Effector CD4-positive, alpha-beta T cell (primary cell): ENCODE results near the gene USP17L30. TPM values are rescaled to one million over a fixed set of nuclear protein-coding genes. Genes with fewer than 3 reads are reported as not detected.
"Not testable (repeated sequence)": the region's sequence is repeated elsewhere in the genome, so short reads cannot be mapped to it uniquely, and the experiment has no call there.

Source experiments
- DNase-seq: peaks from one replicate; pipeline ENCODE4 v3.0.0-alpha.2; 2020
- total RNA-seq: gene quantifications from one replicate; lab custom pipeline; 2026; lab: John Stamatoyannopoulos, UW

The USP17L30 gene, protein sequence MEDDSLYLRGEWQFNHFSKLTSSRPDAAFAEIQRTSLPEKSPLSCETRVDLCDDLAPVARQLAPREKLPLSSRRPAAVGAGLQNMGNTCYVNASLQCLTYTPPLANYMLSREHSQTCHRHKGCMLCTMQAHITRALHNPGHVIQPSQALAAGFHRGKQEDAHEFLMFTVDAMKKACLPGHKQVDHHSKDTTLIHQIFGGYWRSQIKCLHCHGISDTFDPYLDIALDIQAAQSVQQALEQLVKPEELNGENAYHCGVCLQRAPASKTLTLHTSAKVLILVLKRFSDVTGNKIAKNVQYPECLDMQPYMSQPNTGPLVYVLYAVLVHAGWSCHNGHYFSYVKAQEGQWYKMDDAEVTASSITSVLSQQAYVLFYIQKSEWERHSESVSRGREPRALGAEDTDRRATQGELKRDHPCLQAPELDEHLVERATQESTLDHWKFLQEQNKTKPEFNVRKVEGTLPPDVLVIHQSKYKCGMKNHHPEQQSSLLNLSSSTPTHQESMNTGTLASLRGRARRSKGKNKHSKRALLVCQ
- total RNA-seq: not detected

DNA sequence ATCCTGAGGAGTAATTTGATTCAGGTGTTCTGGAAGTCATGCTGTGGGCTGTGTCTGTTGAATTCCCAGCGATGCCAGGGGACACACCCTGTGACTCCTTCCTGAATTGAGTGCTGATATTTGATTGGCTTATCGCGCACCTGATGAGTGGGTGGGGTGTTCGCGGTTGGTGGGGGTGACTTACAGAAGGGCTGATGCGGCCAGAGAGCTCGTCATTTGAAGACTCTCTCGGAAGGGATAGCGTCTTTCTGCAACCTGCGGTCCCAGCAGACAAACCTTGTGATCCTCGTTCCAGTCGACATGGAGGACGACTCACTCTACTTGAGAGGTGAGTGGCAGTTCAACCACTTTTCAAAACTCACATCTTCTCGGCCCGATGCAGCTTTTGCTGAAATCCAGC, at the start of gene USP17L30:
Gene USP17L30, plus strand, starts transcription at position 301 of the 400 bp plus-strand sequence. Its CDS starts 0 bp downstream, at position 301.
- not testable (repeated sequence) for DNase-seq

DNA sequence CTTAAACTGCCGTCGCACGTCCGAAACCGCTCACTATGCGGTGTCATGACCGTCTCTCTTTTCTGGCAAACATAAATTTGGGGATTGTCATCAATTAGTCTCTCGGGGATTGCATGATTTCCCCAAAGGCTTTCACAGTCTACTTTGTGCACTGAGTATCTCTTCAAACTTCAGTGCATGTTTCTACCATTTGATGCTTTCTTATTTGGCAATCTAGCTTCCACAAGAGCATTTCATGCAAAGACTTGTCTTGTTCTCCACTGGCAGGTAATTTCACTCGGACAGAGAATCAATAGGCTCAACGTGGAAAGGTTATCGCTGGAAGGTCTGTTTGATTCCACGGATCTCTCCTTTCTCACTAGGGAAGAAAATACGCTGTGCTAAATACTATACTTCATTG, 38.7 kb upstream of the USP17L30 start:
- DNase-seq: not testable (repeated sequence)

DNA sequence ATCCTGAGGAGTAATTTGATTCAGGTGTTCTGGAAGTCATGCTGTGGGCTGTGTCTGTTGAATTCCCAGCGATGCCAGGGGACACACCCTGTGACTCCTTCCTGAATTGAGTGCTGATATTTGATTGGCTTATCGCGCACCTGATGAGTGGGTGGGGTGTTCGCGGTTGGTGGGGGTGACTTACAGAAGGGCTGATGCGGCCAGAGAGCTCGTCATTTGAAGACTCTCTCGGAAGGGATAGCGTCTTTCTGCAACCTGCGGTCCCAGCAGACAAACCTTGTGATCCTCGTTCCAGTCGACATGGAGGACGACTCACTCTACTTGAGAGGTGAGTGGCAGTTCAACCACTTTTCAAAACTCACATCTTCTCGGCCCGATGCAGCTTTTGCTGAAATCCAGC, 38.1 kb upstream of the USP17L30 start, which contains the start of gene USP17L24:
Gene USP17L24, plus strand, starts transcription at position 301 of the 400 bp plus-strand sequence. Its CDS starts 0 bp downstream, at position 301.
- not testable (repeated sequence) for DNase-seq

DNA sequence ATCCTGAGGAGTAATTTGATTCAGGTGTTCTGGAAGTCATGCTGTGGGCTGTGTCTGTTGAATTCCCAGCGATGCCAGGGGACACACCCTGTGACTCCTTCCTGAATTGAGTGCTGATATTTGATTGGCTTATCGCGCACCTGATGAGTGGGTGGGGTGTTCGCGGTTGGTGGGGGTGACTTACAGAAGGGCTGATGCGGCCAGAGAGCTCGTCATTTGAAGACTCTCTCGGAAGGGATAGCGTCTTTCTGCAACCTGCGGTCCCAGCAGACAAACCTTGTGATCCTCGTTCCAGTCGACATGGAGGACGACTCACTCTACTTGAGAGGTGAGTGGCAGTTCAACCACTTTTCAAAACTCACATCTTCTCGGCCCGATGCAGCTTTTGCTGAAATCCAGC, 33.3 kb upstream of the USP17L30 start, which contains the start of gene USP17L25:
Gene USP17L25, plus strand, starts transcription at position 301 of the 400 bp plus-strand sequence. Its CDS starts 0 bp downstream, at position 301.
- not testable (repeated sequence) for DNase-seq

DNA sequence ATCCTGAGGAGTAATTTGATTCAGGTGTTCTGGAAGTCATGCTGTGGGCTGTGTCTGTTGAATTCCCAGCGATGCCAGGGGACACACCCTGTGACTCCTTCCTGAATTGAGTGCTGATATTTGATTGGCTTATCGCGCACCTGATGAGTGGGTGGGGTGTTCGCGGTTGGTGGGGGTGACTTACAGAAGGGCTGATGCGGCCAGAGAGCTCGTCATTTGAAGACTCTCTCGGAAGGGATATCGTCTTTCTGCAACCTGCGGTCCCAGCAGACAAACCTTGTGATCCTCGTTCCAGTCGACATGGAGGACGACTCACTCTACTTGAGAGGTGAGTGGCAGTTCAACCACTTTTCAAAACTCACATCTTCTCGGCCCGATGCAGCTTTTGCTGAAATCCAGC, 28.6 kb upstream of the USP17L30 start, which contains the start of gene USP17L26:
Gene USP17L26, plus strand, starts transcription at position 301 of the 400 bp plus-strand sequence. Its CDS starts 0 bp downstream, at position 301.
- not testable (repeated sequence) for DNase-seq

DNA sequence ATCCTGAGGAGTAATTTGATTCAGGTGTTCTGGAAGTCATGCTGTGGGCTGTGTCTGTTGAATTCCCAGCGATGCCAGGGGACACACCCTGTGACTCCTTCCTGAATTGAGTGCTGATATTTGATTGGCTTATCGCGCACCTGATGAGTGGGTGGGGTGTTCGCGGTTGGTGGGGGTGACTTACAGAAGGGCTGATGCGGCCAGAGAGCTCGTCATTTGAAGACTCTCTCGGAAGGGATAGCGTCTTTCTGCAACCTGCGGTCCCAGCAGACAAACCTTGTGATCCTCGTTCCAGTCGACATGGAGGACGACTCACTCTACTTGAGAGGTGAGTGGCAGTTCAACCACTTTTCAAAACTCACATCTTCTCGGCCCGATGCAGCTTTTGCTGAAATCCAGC, 23.8 kb upstream of the USP17L30 start, which contains the start of gene USP17L5:
Gene USP17L5, plus strand, starts transcription at position 301 of the 400 bp plus-strand sequence. Its CDS starts 0 bp downstream, at position 301.
- not testable (repeated sequence) for DNase-seq

DNA sequence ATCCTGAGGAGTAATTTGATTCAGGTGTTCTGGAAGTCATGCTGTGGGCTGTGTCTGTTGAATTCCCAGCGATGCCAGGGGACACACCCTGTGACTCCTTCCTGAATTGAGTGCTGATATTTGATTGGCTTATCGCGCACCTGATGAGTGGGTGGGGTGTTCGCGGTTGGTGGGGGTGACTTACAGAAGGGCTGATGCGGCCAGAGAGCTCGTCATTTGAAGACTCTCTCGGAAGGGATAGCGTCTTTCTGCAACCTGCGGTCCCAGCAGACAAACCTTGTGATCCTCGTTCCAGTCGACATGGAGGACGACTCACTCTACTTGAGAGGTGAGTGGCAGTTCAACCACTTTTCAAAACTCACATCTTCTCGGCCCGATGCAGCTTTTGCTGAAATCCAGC, 19.1 kb upstream of the USP17L30 start, which contains the start of gene USP17L27:
Gene USP17L27, plus strand, starts transcription at position 301 of the 400 bp plus-strand sequence. Its CDS starts 0 bp downstream, at position 301.
- DNase-seq: not testable (repeated sequence)

DNA sequence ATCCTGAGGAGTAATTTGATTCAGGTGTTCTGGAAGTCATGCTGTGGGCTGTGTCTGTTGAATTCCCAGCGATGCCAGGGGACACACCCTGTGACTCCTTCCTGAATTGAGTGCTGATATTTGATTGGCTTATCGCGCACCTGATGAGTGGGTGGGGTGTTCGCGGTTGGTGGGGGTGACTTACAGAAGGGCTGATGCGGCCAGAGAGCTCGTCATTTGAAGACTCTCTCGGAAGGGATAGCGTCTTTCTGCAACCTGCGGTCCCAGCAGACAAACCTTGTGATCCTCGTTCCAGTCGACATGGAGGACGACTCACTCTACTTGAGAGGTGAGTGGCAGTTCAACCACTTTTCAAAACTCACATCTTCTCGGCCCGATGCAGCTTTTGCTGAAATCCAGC, 14.3 kb upstream of the USP17L30 start, which contains the start of gene USP17L28:
Gene USP17L28, plus strand, starts transcription at position 301 of the 400 bp plus-strand sequence. Its CDS starts 0 bp downstream, at position 301.
- DNase-seq: not testable (repeated sequence)

DNA sequence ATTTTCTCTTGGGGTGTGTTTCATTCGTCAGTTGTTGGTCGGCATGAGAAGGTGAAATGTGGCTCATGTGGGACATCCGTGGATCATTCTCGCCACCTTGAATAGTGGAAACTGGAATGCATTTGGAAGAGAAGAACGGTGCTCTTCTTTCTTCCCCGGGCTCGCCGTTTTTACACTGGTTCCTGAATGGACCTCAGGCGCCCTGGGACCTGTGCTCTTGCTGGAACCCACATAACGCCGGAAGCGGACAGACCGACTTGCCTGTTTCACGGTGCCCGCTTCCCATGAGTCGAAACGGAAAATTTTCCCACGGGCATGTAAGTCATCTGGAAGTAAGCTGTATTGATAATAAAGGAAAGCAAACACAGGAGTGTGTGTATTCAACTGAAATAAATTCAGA, 12.1 kb upstream of the USP17L30 start:
- not testable (repeated sequence) for DNase-seq

DNA sequence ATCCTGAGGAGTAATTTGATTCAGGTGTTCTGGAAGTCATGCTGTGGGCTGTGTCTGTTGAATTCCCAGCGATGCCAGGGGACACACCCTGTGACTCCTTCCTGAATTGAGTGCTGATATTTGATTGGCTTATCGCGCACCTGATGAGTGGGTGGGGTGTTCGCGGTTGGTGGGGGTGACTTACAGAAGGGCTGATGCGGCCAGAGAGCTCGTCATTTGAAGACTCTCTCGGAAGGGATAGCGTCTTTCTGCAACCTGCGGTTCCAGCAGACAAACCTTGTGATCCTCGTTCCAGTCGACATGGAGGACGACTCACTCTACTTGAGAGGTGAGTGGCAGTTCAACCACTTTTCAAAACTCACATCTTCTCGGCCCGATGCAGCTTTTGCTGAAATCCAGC, 9.6 kb upstream of the USP17L30 start, which contains the start of gene USP17L29:
Gene USP17L29, plus strand, starts transcription at position 301 of the 400 bp plus-strand sequence. Its CDS starts 0 bp downstream, at position 301.
- DNase-seq: not testable (repeated sequence)

DNA sequence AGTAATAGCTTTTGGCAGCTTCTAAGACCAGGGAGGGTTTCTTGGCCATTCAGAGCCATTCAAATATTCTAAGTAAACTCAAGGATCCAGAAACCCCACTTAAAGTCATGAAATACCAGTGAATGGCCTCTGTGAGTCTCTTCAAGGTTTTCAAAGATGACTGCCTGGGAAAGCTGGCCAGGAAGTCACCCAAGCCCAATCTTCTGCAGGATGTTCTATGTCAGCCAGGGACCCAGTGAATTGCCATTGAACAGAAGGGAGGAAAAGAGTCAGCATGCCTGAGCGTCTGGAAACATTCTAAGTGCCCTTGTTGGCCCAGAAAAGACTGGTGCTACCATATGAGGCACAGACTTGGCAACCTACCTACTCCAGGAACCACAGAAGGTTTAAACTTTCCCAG, 17.0 kb downstream of the USP17L30 start:
- not testable (repeated sequence) for DNase-seq

DNA sequence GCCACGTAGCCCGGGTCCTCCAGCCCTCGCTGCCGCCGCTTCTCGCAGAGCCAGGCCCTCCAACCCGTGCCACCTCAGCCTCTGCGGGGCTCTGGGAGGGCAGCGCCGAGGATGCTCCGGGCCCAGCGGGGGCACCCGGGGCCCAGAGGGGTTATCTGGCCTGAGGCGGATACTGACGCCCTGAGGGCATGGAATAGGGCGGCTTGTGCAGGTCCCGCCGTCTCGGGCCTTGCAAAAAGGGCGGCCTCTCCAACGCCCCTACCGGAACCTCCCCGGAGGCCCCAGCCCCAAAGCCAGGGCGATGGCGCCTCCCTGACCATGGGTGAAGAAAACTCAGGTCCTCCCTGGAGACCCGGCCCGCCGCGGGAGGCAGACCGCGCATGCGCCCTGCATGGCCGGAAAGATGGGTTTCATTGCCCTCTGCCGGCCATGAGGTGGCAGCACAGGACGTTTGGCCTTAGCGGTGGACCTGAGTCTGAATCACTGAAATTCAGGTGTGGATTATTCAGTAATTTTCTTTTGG, 18.1 kb downstream of the USP17L30 start:
- DNase-seq: peak; percentile 23

DNA sequence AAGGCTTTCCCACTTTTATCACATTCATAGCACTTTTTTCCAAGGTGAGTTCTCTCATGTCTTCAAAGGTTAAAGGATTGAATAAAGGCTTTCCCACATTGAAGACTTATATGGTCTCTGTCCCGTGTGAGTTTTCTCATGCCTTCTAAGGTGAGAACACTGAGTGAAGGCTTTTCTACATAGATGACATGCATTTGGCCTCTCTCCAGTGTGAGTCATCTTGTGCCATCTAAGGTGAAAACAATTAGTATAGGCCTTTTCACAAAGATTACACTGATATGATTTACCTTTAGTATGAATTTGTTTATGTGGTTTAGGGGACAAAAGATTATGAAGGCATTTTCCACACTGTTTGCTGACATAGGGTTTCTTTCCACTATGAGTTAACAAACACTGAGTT, 21.2 kb downstream of the USP17L30 start:
- DNase-seq: no peak

DNA sequence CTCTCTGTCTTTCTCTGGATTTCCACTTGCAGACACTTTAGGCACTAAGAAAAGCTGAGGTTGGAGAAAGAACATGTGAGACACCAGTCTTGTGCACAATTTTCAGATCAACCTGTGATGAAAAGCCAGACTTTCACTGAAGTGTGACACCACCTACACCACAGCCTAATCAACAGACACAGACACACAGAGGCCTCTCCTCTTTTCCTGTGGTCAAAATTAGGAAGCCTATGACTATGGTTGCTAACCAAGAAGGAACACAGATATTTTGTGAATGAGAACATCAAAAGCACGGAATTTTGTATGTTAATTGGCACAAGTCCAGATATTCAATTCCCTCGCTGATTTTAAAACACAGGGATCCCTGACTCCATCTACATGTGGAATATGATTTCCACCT, 26.1 kb downstream of the USP17L30 start:
- not testable (repeated sequence) for DNase-seq

DNA sequence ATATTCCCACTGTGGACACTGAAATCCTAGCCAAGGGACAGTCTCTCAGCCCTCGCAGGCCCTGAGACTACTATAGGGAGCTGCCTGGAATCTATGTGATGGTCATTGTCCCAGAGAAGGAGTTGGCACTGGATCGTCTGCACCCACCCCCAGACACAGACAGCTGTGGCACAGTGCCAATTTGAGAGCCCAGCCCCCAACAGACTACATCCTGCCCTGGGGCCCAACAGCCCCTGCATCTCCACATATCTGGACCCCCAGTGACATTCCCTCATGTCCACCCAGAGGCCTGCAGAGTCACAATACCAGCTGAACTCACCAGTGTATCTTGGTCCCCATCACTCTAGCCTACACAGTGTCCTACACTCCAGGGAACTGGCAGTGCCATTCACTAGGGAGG, 42.8 kb downstream of the USP17L30 start:
- DNase-seq: not testable (repeated sequence)

DNA sequence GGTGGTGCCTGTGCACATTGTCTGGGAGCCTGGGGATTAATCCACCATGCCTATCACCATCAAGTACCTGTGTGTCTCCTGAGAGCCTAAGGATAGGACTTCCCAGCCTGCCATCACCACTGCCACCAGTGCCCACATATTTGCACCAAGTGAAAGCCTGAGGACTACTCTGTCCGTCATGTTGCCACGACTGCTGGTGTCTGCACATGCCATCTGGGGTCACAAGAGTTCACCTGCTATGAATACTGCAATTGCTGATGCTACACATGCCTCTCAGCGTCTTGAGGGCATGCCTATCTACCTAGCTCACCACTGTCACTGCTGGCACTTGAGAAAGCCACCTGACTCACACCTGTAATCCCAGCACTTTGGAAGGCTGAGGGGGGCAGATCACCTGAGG, 43.6 kb downstream of the USP17L30 start:
- DNase-seq: not testable (repeated sequence)

DNA sequence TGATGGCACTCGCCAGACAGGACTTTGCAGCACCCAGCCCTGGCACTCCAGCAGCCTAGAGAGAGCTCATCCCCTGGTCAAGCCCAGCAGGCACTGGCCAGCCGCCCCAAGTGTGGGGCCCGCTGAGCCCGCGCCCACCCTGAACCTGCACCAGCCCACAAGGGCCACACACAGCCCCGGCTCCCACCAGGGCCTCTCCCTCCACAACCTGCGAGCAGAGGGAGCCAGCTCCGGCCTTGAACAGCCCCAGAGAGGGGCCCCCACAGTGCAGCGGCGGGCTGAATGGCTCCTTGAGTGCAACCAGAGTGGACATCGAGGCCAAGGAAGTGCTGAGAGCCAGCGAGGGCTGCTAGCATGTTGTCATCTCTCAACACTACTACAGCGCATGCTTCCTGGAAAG, 46.9 kb downstream of the USP17L30 start:
- DNase-seq: no peak
